ENCODE measurements around the gene IFNL2. TPM values are rescaled to one million over a fixed set of nuclear protein-coding genes. Genes with fewer than 3 reads are reported as not detected.

IFNL2 gene
- total and polyA plus RNA-seq, 9 of the 15 experiments (the other 6 are each of a cell fraction or from before 2014, with no cell fraction given), result not detected

DNA sequence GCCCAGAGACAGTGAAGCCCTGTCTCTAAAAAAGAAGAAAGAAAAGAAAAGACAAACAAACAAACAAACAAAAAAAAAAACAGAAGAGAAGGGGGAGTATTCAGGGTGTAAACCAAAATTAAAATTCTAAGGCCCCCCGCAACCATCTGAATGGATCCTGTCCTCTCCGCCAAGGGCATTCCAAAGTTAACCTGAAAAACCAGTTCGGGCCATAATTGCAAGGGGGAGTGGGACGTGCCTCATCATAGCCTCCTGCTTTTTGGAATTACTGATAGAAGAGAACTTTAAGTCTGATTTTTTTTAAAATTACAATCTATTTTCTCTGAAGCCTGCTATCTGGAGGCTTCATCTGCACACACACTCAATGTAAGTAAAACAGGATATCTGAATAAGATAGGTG lies 5.7 kb upstream of the IFNL2 start (continued):
- no peak for TF ChIP-seq XRCC3 (IDR thresholded peaks at IDR 0.05)
- no peak for TF ChIP-seq ZKSCAN8 (CRISPR knock-in tag; IDR thresholded peaks at IDR 0.05)
- no peak for TF ChIP-seq MAFF (IDR thresholded peaks at IDR 0.05; ENCODE audit: low read length)
- TF ChIP-seq MBD1 (CRISPR knock-in tag; IDR thresholded peaks at IDR 0.05), result no peak

DNA sequence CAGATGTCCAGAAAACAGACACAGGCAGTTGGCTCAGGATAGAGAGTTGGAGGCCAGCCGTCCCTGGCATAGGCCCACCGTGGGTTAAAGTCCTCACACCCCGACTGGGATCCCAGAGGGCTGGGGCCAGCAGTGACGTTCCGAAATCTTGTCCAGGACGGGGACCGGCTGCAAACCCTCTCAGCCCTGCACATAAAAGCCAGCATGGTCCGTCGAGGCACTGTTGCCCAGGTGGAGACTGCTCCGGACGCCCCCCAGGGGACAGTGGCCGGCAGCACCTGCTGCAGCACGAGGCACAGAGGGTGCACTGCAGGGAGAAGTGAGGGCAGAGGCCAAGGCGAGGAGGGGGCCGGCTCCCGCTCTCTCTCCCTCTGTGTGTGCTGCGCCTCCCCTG lies 4.3 kb upstream of the IFNL2 start:
- 64% methylated on average over 16 of the region's 17 CpGs for WGBS (ENCODE audit: insufficient coverage, low coverage, missing lambda C conversion rate)
- Histone ChIP-seq H3K27me3 (ENCODE audit: control insufficient read depth in 2 of 2, insufficient read depth in 2 of 2, low read length in 2 of 2) (no peaks in the 10 kb centered on the region), H3K36me3 (ENCODE audit: control insufficient read depth, insufficient read depth, low read length) (no peaks in the 10 kb centered on the region), H3K9me1 (ENCODE audit: control insufficient read depth, insufficient read depth, low read length) (no peaks in the 10 kb centered on the region), H3K4me3 (no peak overlapping the region), H3K9ac (ENCODE audit: insufficient read depth in 1 of 2, low read depth in 2 of 2, low read length in 2 of 2) (no peak overlapping the region), H3K4me2 (ENCODE audit: insufficient read depth, low read length) (no peak overlapping the region), H3K4me1 (replicated peaks in 1 of 2; ENCODE audit: control insufficient read depth in 2 of 2, insufficient read depth in 2 of 2, low read length in 2 of 2) (peaks cover 7 to 21% of the 10 kb centered on the region in 2 experiments; a peak in 4 of 5 replicates), H4K20me1 (replicated peaks; ENCODE audit: control insufficient read depth, insufficient read depth, low read length) (no peaks in the 10 kb centered on the region), H3K9me3 (replicated peaks; ENCODE audit: control insufficient read depth, insufficient read depth, low read depth, low read length) (no peaks in the 10 kb centered on the region), H2AFZ (ENCODE audit: low read depth, low read length) (no peak overlapping the region), H3K27ac (ENCODE audit: extremely low read depth, low read depth, low read length) (no peak overlapping the region), H3K79me2 (ENCODE audit: control insufficient read depth, insufficient read depth, low read length) (no peaks in the 10 kb centered on the region)
- in situ Hi-C loops (cut with MboI) (no loop called here), intact Hi-C loops (cut with micrococcal nuclease) (no loop called here)
- CTCF ChIA-PET (ENCODE audit: low intra/inter-chr PET ratio), result no interaction called here
- TF ChIP-seq USF1 (CRISPR knock-in tag; IDR thresholded peaks at IDR 0.05) (0 out of 2 replicates have a peak, but pooled peaks have one; percentile 9), NR4A1 (CRISPR knock-in tag; IDR thresholded peaks at IDR 0.05) (no peak), NR4A1 (tag; IDR thresholded peaks at IDR 0.05) (no peak)
- FAIRE-seq, result no peak
- no TSS peak for BruUV-seq (replicated peaks)
- ATAC-seq, result no peak
- POLR2A ChIA-PET, result interaction anchor here (0.7 kb wide), 1 partner anchor 583 kb away, joined by 3 read pairs; no protein-coding TSS in a partner anchor
- DNase-seq (ENCODE audit: extremely low read depth in 1 of 4, low spot score in 3 of 4), result no peak

Data from K562 (cell line).